ENCODE results near the gene WSCD2. TPM values are rescaled to one million over a fixed set of nuclear protein-coding genes. Genes with fewer than 3 reads are reported as not detected.

The WSCD2 gene
- total RNA-seq, 2 donors from 2014 or later = 0.31 TPM; not detected in 1

DNA sequence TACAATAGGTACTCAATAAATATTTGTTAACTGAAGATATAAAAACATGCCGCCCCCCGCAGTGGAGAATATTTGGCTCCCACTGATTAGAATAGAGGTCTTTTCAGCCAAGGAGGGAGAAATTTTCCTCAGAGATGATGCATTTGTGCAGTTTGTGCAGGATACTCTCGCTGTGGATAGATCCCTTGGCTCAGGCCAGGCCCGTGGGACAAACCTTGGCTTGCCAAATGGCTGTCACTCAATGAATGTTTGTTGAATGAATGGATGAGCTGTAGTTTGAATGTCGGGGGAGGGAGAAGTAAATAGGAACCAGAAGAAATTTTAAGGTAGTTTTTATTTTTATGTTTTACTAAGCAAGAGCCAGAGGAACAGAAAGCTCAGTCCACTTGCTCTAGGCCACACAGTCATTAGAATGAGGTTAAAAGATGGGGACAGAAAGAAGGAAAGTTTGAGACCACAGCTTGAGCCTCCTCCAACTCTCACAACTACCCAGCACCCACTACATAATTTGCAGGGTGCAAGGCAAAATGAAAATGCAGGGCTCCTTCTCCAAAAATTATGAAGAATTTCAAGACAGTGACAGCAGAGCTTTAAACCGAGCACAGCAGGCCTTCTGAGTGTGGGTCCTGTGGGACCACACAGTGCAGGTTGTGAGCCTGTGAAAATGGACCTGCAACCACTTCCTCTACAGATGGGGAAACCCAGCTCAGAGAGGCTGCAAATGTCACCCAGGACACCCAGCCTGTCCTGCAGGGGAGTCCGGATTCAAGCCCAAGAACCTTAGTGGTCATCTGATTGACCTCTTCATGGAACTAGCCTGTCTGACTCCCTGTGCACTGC is 51.4 kb downstream of the WSCD2 start:
- TF ChIP-seq, protein P1, sequence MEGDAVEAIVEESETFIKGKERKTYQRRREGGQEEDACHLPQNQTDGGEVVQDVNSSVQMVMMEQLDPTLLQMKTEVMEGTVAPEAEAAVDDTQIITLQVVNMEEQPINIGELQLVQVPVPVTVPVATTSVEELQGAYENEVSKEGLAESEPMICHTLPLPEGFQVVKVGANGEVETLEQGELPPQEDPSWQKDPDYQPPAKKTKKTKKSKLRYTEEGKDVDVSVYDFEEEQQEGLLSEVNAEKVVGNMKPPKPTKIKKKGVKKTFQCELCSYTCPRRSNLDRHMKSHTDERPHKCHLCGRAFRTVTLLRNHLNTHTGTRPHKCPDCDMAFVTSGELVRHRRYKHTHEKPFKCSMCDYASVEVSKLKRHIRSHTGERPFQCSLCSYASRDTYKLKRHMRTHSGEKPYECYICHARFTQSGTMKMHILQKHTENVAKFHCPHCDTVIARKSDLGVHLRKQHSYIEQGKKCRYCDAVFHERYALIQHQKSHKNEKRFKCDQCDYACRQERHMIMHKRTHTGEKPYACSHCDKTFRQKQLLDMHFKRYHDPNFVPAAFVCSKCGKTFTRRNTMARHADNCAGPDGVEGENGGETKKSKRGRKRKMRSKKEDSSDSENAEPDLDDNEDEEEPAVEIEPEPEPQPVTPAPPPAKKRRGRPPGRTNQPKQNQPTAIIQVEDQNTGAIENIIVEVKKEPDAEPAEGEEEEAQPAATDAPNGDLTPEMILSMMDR (IDR thresholded peaks at IDR 0.05) = no peak
- Histone ChIP-seq H3K27ac (no peak overlapping the region), H3K4me3 (no peak overlapping the region), H3K27me3 (no peaks in the 10 kb centered on the region), H3K4me1 (no peaks in the 10 kb centered on the region), H3K9me3 (no peaks in the 10 kb centered on the region), H3K36me3 (no peaks in the 10 kb centered on the region)
- no peak for DNase-seq (ENCODE audit: low spot score)

DNA sequence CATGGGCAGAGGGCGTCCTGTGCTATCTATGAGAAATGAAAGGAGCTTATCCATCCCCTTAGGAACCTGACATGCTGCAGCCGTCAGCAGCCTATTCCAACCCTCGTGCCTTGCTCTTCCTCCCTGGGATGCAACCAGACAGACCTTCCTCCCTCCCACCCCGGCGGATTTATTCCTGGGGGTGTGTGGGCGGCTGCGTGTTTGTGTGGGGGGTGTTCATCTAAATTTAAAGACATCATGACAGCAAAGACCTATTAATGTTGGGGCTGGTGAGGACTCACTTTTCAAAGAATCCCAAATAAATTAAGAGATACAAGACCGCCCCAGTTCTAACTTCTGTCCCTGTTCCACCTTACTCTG is 52.0 kb downstream of the WSCD2 start:
- TF ChIP-seq, protein P1 (IDR thresholded peaks at IDR 0.05) = no peak
- Histone ChIP-seq H3K4me3 (no peak overlapping the region), H3K4me1 (no peaks in the 10 kb centered on the region), H3K9me3 (no peaks in the 10 kb centered on the region), H3K36me3 (no peaks in the 10 kb centered on the region), H3K27ac (no peak overlapping the region), H3K27me3 (no peaks in the 10 kb centered on the region)
- DNase-seq (ENCODE audit: low spot score) = no peak

DNA sequence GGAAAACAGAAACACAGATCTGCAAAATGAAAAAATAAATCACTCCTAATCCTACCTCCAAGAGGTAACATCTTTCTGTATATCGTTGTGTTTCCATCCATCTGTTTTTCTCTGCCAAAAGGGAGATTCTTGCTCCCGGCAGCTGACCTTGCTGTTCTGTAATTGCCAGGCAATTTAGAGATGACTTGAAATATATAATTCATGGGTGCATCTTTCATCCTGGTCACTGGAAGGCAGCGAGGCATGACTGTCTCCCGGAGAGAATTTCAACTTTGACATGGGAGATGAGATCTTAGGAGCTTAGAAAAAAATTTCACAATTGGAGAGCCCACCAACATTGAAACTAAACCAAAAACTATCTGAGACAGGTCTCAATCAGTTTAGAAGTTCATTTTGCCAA is 53.0 kb downstream of the WSCD2 start:
- DNase-seq (ENCODE audit: low spot score) = no peak
- H3K4me3 ChIP-seq = no peak overlapping the region
- no peaks in the 10 kb centered on the region for H3K4me1 ChIP-seq
- no peaks in the 10 kb centered on the region for H3K27me3 ChIP-seq
- no peaks in the 10 kb centered on the region for H3K9me3 ChIP-seq
- no peaks in the 10 kb centered on the region for H3K36me3 ChIP-seq
- H3K27ac ChIP-seq = no peak overlapping the region
- TF ChIP-seq, protein P1 (IDR thresholded peaks at IDR 0.05) = no peak

DNA sequence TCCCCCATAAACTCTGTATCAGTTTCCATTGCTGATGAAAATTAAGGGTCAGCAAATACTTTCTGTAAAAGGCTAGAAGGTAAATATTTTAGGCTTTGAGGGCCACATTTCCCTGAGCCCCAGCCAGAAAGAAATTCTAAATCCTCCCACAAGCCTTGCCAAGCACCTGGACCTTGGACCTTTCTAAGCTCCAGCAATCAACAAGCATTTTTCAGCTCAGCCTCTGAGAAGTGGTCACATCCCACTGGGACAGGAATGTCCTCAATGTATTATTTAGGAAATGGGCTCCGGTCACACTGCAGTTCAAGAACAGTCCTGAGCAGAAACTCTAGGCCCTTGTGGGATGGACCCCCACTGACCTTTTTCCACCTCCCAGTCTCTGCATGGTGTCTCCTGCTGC is 55.9 kb downstream of the WSCD2 start:
- Histone ChIP-seq H3K9me3 (no peaks in the 10 kb centered on the region), H3K4me3 (no peak overlapping the region), H3K4me1 (no peaks in the 10 kb centered on the region), H3K36me3 (no peaks in the 10 kb centered on the region), H3K27ac (no peak overlapping the region), H3K27me3 (no peaks in the 10 kb centered on the region)
- DNase-seq (ENCODE audit: low spot score) = no peak
- TF ChIP-seq, protein P1 (IDR thresholded peaks at IDR 0.05) = no peak

DNA sequence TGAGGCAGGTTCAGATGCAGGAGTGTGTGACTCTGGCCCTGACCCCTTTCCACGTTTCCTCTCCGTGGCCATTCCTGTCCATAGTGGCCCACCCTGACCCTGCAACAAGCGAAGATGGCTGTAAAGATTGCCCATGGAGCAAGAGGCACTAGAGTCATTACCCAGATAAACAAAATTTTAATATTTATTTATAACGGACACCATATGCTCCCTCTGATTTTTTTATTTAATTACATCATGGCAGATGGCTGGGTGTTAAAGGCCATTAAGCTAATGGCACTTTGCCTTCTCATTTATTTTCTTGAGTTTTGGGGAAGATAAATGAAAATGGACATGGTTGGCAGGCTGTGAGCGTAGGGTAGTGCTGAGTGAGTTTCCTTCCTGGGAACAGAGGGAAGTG is 58.7 kb downstream of the WSCD2 start:
- no peak overlapping the region for H3K4me3 ChIP-seq
- no peaks in the 10 kb centered on the region for H3K36me3 ChIP-seq
- no peaks in the 10 kb centered on the region for H3K27me3 ChIP-seq
- TF ChIP-seq, protein P1 (IDR thresholded peaks at IDR 0.05) = no peak
- H3K4me1 ChIP-seq = peaks cover 0 to 9% of the 10 kb centered on the region in 2 donors
- no peaks in the 10 kb centered on the region for H3K9me3 ChIP-seq
- DNase-seq (ENCODE audit: low spot score) = no peak
- H3K27ac ChIP-seq = no peak overlapping the region

DNA sequence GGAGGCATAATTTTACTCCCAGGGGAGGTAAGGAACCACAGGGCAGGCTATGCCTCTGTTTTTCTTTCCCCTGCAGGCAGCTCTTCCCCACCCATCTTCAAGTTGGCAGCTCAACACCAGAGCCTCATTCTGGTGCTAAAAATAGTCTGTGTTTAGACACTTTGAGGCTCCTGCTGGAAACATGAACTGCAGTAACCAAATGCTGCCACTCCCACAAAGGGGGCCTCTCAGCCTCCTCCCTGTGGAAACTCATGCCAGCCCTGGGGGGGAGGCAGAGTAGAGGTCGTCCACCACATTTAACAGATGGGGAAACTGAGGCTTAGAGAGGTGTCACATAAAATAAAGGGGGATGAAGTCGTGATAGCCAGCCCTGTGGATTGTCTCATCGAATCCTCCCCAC is 61.4 kb downstream of the WSCD2 start:
- H3K9me3 ChIP-seq = no peaks in the 10 kb centered on the region
- H3K4me1 ChIP-seq = peaks cover 0 to 9% of the 10 kb centered on the region in 2 donors
- DNase-seq (ENCODE audit: low spot score) = no peak
- no peak overlapping the region for H3K4me3 ChIP-seq
- no peak overlapping the region for H3K27ac ChIP-seq
- H3K27me3 ChIP-seq = no peaks in the 10 kb centered on the region
- no peaks in the 10 kb centered on the region for H3K36me3 ChIP-seq
- TF ChIP-seq, protein P1 (IDR thresholded peaks at IDR 0.05) = peak in 1 of 2 donors; percentile 27

All from right atrium auricular region (tissue), 2 donors.